Esophagus muscularis mucosa (tissue), 4 donors: ENCODE data around the gene AHCY.

Experiments used
- EP300 ChIP-seq: sonication (generic); formaldehyde crosslinking; IDR thresholded peaks from one replicate; pipeline ENCODE4 v1.6.1; 2017; ENCODE audit warnings: antibody characterized with exemption
- POLR2A ChIP-seq: fragments of 450-650 bp; IDR thresholded peaks from one replicate; pipeline ENCODE4 v1.6.1; 2017; ENCODE audit warnings: antibody characterized with exemption, moderate library complexity, mild to moderate bottlenecking, low read depth
- POLR2AphosphoS5 ChIP-seq, 2 donors: sonication (generic); formaldehyde crosslinking; IDR thresholded peaks; one replicate each; pipeline ENCODE4 v1.6.1; 2017; ENCODE audit warnings: antibody characterized with exemption in 2 of 2
- TF ChIP-seq, protein P1 (sequence below), 3 experiments: fragments of 200-600 bp in 2 of 3; fragments of 450-650 bp in 1 of 3; sonication (generic) in 2 of 3; IDR thresholded peaks; one replicate each; pipeline ENCODE4 v1.5.1; 2017 to 2019; ENCODE audit warnings: antibody characterized with exemption in 3 of 3, mild to moderate bottlenecking in 2 of 3, moderate library complexity in 1 of 3

- TF ChIP-seq, protein P1, sequence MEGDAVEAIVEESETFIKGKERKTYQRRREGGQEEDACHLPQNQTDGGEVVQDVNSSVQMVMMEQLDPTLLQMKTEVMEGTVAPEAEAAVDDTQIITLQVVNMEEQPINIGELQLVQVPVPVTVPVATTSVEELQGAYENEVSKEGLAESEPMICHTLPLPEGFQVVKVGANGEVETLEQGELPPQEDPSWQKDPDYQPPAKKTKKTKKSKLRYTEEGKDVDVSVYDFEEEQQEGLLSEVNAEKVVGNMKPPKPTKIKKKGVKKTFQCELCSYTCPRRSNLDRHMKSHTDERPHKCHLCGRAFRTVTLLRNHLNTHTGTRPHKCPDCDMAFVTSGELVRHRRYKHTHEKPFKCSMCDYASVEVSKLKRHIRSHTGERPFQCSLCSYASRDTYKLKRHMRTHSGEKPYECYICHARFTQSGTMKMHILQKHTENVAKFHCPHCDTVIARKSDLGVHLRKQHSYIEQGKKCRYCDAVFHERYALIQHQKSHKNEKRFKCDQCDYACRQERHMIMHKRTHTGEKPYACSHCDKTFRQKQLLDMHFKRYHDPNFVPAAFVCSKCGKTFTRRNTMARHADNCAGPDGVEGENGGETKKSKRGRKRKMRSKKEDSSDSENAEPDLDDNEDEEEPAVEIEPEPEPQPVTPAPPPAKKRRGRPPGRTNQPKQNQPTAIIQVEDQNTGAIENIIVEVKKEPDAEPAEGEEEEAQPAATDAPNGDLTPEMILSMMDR (IDR thresholded peaks at IDR 0.05) = no peak
- TF ChIP-seq EP300 (no peak), POLR2A (no peak), POLR2AphosphoS5 (IDR thresholded peaks at IDR 0.05) (no peak)
These were observed 70.6 kb downstream of the AHCY start for GRCh38 chr20:34232494-34233087.
